Muscle of leg (tissue), 16 donors: ENCODE results near the gene WDR90. TPM values are rescaled to one million over a fixed set of nuclear protein-coding genes. Genes with fewer than 3 reads are reported as not detected.

ENCODE experiments used
- DNase-seq: peaks from one replicate; pipeline ENCODE4 v3.0.0; 2013
- H3K27ac ChIP-seq: one replicate; pipeline ENCODE4 v1.5.1; 2013; ENCODE audit warnings: mild to moderate bottlenecking, low read length, control low read depth
- H3K27me3 ChIP-seq: one replicate; pipeline ENCODE4 v1.6.1; 2013; ENCODE audit warnings: low read length; ENCODE audit not compliant: control insufficient read depth, insufficient read depth
- H3K36me3 ChIP-seq: one replicate; pipeline ENCODE4 v1.6.1; 2013; ENCODE audit warnings: low read length; ENCODE audit not compliant: control insufficient read depth, insufficient read depth
- H3K4me1 ChIP-seq: one replicate; pipeline ENCODE4 v1.6.1; 2013; ENCODE audit warnings: low read length; ENCODE audit not compliant: control insufficient read depth, insufficient read depth
- H3K4me3 ChIP-seq: one replicate; pipeline ENCODE4 v1.5.1; 2013; ENCODE audit warnings: low read length, control low read depth
- H3K9me3 ChIP-seq: replicated peaks from 2 replicates; pipeline ENCODE4 v1.6.1; 2013; ENCODE audit warnings: low read depth, low read length; ENCODE audit not compliant: control insufficient read depth
- WGBS: methylation state at CpG from one replicate; pipeline ENCODE4 v1.1.5; 2013; ENCODE audit warnings: missing lambda C conversion rate; ENCODE audit not compliant: insufficient coverage; 5-methylcytosine and 5-hydroxymethylcytosine counted together
- long read RNA-seq, 11 donors: transcript quantifications; one replicate each; lab custom pipeline, GENCODE V29; 2026
- polyA plus RNA-seq, 8 donors: library from polyadenylated mRNA; unstranded; fragments of 120-200 nt; gene quantifications; one replicate each; pipeline versions ENCODE4 v1.2.1 to v1.2.3, GENCODE V29; 2013; ENCODE audit warnings: inconsistent platforms in 1 of 8, low replicate concordance in 1 of 8; ENCODE audit not compliant: insufficient read length in 8 of 8, insufficient read depth in 1 of 8
- total RNA-seq: library from RNA; stranded (reverse); fragments of 120-200 nt; gene quantifications from one replicate; pipeline ENCODE4 v1.2.4, GENCODE V29; 2013

Gene WDR90
- total RNA-seq (12.3 TPM), polyA plus RNA-seq (10 to 100 TPM; 10.6 to 30.5 (median 20.3) TPM)
- long read RNA-seq, donor 1, partial matches to known transcripts = 9 of 10 reads
- long read RNA-seq, donor 1, other reads (novel, unspliced or antisense) = 0 of 10 reads
- long read RNA-seq, donor 2 = 0 reads
- long read RNA-seq, donor 3, partial matches to known transcripts = 8 of 10 reads
- long read RNA-seq, donor 3, other reads (novel, unspliced or antisense) = 0 of 10 reads
- long read RNA-seq, donor 4 = 0 reads
- long read RNA-seq, donor 5, partial matches to known transcripts = 18 of 18 reads
- long read RNA-seq, donor 5, other reads (novel, unspliced or antisense) = 0 of 18 reads
- long read RNA-seq, donor 6, partial matches to known transcripts = 11 of 12 reads
- long read RNA-seq, donor 6, other reads (novel, unspliced or antisense) = 0 of 12 reads
- long read RNA-seq, donor 7, partial matches to known transcripts = 6 of 6 reads
- long read RNA-seq, donor 7, other reads (novel, unspliced or antisense) = 0 of 6 reads
- long read RNA-seq, donor 8, partial matches to known transcripts = 6 of 6 reads
- long read RNA-seq, donor 8, other reads (novel, unspliced or antisense) = 0 of 6 reads
- long read RNA-seq, donor 9 = 0 reads
- long read RNA-seq, donor 10, partial matches to known transcripts = 5 of 5 reads
- long read RNA-seq, donor 10, other reads (novel, unspliced or antisense) = 0 of 5 reads
- long read RNA-seq, donor 11, partial matches to known transcripts = 9 of 10 reads
- long read RNA-seq, donor 11, other reads (novel, unspliced or antisense) = 0 of 10 reads

GRCh38 chr16:648781-649589 is at the start of gene WDR90:
Gene WDR90 (plus strand): TSS chr16:649365. CDS start chr16:649417, 52 bp downstream.
- peak within 1 kb of the TSS; percentile 82 for H3K27ac ChIP-seq
- H3K4me3 ChIP-seq = peak within 1 kb of the TSS; percentile 71
- DNase-seq = peak; percentile 96
- WGBS = under 1% methylated on average over 91 of the region's 91 CpGs
- no peaks in the 10 kb centered on the region for H3K27me3 ChIP-seq
- H3K4me1 ChIP-seq = peaks cover 27% of the 10 kb centered on the region
- H3K36me3 ChIP-seq = peaks cover 26% of the 10 kb centered on the region
- H3K9me3 ChIP-seq = no peaks in the 10 kb centered on the region

DNA sequence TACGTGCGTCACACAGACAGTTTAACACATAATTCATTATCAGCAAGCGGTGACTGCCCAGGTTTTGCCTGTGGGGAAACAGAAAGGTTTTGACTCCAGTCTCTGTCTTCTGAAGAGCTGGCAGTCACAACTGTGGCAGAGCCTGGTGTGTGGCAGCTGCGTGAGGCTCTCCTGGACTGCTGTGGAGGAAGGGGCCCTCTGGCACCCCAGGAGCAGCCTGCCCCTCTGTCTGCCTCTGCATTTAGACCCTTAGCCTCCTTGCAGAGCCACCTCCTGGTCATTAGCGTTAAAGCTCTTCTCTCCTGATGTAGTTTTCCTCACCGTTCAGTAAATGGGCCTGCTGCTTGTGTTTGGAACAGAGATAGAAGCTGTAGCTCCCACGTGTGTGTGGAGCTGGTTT is 48.4 kb upstream of the WDR90 start:
- Histone ChIP-seq H3K27me3 (no peaks in the 10 kb centered on the region), H3K27ac (no peak overlapping the region), H3K4me3 (no peak overlapping the region), H3K36me3 (peaks cover 18% of the 10 kb centered on the region), H3K9me3 (peaks cover 4% of the 10 kb centered on the region), H3K4me1 (peaks cover 5% of the 10 kb centered on the region)
- no CpG with 5 or more reads among the region's 7 CpGs for WGBS
- DNase-seq = no peak

- DNase-seq = no peak
- no CpG with 5 or more reads among the region's 5 CpGs for WGBS
- Histone ChIP-seq H3K4me1 (no peaks in the 10 kb centered on the region), H3K9me3 (peaks cover 4% of the 10 kb centered on the region), H3K27ac (no peak overlapping the region), H3K4me3 (no peak overlapping the region), H3K36me3 (peaks cover 9% of the 10 kb centered on the region), H3K27me3 (no peaks in the 10 kb centered on the region)
These were observed 45.2 kb upstream of the WDR90 start for GRCh38 chr16:603933-604332.

- peaks cover 4% of the 10 kb centered on the region for H3K4me1 ChIP-seq
- no peak for DNase-seq
- H3K4me3 ChIP-seq = no peak overlapping the region
- no peaks in the 10 kb centered on the region for H3K27me3 ChIP-seq
- H3K27ac ChIP-seq = no peak overlapping the region
- no peaks in the 10 kb centered on the region for H3K36me3 ChIP-seq
- 94% methylated on average over 15 of the region's 22 CpGs for WGBS
- peaks cover 4% of the 10 kb centered on the region for H3K9me3 ChIP-seq
These were observed 42.4 kb upstream of the WDR90 start for GRCh38 chr16:606656-607307.

GRCh38 chr16:608019-608418 is 41.1 kb upstream of the WDR90 start:
- H3K9me3 ChIP-seq = peaks cover 4% of the 10 kb centered on the region
- H3K4me3 ChIP-seq = no peak overlapping the region
- 80% methylated on average over 2 of the region's 10 CpGs for WGBS
- no peak overlapping the region for H3K27ac ChIP-seq
- no peaks in the 10 kb centered on the region for H3K27me3 ChIP-seq
- H3K36me3 ChIP-seq = no peaks in the 10 kb centered on the region
- DNase-seq = no peak
- H3K4me1 ChIP-seq = peaks cover 4% of the 10 kb centered on the region

GRCh38 chr16:609316-609715 is 39.8 kb upstream of the WDR90 start:
- H3K36me3 ChIP-seq = no peaks in the 10 kb centered on the region
- 86% methylated on average over 10 of the region's 13 CpGs for WGBS
- H3K27ac ChIP-seq = no peak overlapping the region
- DNase-seq = no peak
- H3K27me3 ChIP-seq = no peaks in the 10 kb centered on the region
- peaks cover 4% of the 10 kb centered on the region for H3K4me1 ChIP-seq
- H3K9me3 ChIP-seq = peaks cover 4% of the 10 kb centered on the region
- no peak overlapping the region for H3K4me3 ChIP-seq

- Histone ChIP-seq H3K4me3 (no peak overlapping the region), H3K4me1 (peaks cover 4% of the 10 kb centered on the region), H3K9me3 (peaks cover 1% of the 10 kb centered on the region), H3K36me3 (peaks cover under 1% of the 10 kb centered on the region), H3K27me3 (no peaks in the 10 kb centered on the region), H3K27ac (no peak overlapping the region)
- 85% methylated on average over 11 of the region's 14 CpGs for WGBS
- DNase-seq = no peak
These were observed 39.2 kb upstream of the WDR90 start for GRCh38 chr16:609984-610383.

DNA sequence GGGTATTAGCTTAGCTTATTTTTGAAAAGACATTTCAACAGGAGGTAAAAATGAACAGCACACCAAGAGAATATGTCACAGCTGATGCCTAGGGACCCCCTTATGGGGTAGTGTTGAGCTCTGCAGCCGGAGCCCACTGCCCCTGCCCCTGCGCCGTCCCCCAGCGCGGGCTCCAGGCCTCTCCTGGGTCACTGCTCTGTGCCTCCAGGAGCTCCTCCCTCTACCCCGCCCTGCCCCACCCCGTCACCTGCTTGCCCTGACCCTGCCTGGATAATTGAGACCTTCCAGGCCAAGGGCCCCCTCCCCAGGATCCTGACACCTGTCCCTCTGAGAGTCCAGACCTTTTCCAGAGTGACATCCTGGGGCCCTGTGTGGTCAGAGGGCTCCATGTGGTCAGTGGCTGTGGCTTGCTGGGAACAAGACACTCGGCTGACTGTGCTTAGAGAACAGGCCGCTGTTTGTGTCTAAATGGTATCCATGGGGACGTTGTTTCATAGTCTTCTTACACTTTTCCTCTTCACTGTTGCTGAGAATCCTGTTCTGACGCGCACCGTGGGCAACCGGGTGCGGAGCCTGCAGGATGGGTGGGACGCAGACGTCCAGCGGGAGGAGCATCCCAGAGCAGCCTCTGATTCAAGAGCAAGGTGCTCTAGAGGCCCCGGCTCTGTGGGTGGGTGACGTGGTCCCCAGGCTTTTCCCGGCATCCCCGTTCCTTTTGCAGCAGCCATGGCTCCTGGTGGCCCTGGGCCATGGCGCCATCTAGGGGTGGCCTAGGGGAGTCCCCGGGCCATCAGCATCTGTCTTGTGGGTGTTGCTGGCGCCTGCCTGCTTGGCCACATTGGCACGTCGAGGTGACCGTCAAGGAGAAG is 38.4 kb upstream of the WDR90 start:
- Histone ChIP-seq H3K9me3 (no peaks in the 10 kb centered on the region), H3K36me3 (peaks cover 3% of the 10 kb centered on the region), H3K27ac (no peak overlapping the region), H3K4me1 (peaks cover 4% of the 10 kb centered on the region), H3K27me3 (no peaks in the 10 kb centered on the region), H3K4me3 (no peak overlapping the region)
- no peak for DNase-seq
- 69% methylated on average over 22 of the region's 28 CpGs for WGBS

DNA sequence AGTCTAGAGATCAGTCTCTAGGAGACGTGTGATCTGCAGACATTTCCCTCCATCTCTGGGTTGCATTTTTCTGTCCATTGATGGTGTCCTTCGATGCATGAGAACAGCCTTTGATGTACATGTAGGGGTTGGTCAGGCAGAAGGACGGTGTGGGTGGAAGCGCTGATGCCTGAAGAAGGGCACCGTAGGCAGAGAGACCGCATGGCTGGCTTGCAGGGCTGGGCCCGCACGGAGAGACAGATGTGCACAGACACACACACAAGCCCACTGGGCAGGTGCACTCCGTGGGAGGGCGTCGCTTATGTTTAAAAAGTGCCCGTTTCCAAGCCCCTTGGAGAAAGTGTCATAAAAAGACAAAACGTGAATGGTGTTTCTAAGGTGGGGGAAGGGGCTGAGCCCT is 34.0 kb upstream of the WDR90 start:
- no peaks in the 10 kb centered on the region for H3K9me3 ChIP-seq
- H3K27me3 ChIP-seq = no peaks in the 10 kb centered on the region
- no peak overlapping the region for H3K27ac ChIP-seq
- H3K4me1 ChIP-seq = peaks cover 4% of the 10 kb centered on the region
- DNase-seq = no peak
- peaks cover 3% of the 10 kb centered on the region for H3K36me3 ChIP-seq
- no peak overlapping the region for H3K4me3 ChIP-seq
- WGBS = 73% methylated on average over 2 of the region's 13 CpGs
